HFFc6 (cell line): ENCODE measurements around the gene LSM12. TPM values are rescaled to one million over a fixed set of nuclear protein-coding genes. Genes with fewer than 3 reads are reported as not detected.
"Not testable (repeated sequence)": the region's sequence is repeated elsewhere in the genome, so short reads cannot be mapped to it uniquely, and the experiment has no call there.

Experiments used
- DNase-seq: peaks from one replicate; pipeline ENCODE4 v3.0.0-alpha.2; 2018
- H3K27ac Mint-ChIP-seq: 2 replicates; pipeline ENCODE4 v1.8.0; 2020; ENCODE audit warnings: mild to moderate bottlenecking, mixed read lengths
- H3K27me3 Mint-ChIP-seq: 2 replicates; pipeline ENCODE4 v1.8.0; 2021; ENCODE audit warnings: mild to moderate bottlenecking, moderate library complexity, mixed read lengths; ENCODE audit not compliant: insufficient read depth
- H3K36me3 Mint-ChIP-seq: 2 replicates; pipeline ENCODE4 v1.8.0; 2021; ENCODE audit warnings: low read depth, mixed read lengths
- H3K4me1 Mint-ChIP-seq: 2 replicates; pipeline ENCODE4 v1.8.0; 2020; ENCODE audit warnings: low read depth, mixed read lengths
- H3K4me3 Mint-ChIP-seq: 2 replicates; pipeline ENCODE4 v1.8.0; 2020; ENCODE audit warnings: mild to moderate bottlenecking, moderate library complexity, mixed read lengths
- H3K9me3 Mint-ChIP-seq: 2 replicates; pipeline ENCODE4 v1.8.0; 2020; ENCODE audit warnings: mild to moderate bottlenecking, mixed read lengths
- CTCF ChIP-seq: fragments of 200-600 bp; sonication (generic); IDR thresholded peaks from 2 replicates; pipeline ENCODE4 v1.5.0; 2021; ENCODE audit warnings: antibody characterized with exemption, mild to moderate bottlenecking
- total RNA-seq, 6 experiments: library from RNA; stranded (reverse); fragmentation: NEBNext Ultra II Directional; extraction: Animal tissue kit (Norgen Biotek cat#: 25700); gene quantifications; 2 replicates in 1 of 6; 3 replicates in 5 of 6; pipeline ENCODE4 v1.2.3, GENCODE V29; 2021

LSM12 gene
- total RNA-seq, 6 experiments from 2014 or later = 86.6 to 101 (median 94.5) TPM

GRCh38 chr17:44000141-44000860 is 66.2 kb downstream of the LSM12 start:
- Mint-ChIP-seq H3K9me3 (no peaks in the 10 kb centered on the region), H3K27ac (no peak overlapping the region), H3K4me3 (no peak overlapping the region), H3K4me1 (peaks cover 39% of the 10 kb centered on the region), H3K36me3 (no peaks in the 10 kb centered on the region), H3K27me3 (peaks cover 3% of the 10 kb centered on the region; the same call in 1 of the 2 replicates)
- no peak for TF ChIP-seq CTCF
- DNase-seq = no peak

DNA sequence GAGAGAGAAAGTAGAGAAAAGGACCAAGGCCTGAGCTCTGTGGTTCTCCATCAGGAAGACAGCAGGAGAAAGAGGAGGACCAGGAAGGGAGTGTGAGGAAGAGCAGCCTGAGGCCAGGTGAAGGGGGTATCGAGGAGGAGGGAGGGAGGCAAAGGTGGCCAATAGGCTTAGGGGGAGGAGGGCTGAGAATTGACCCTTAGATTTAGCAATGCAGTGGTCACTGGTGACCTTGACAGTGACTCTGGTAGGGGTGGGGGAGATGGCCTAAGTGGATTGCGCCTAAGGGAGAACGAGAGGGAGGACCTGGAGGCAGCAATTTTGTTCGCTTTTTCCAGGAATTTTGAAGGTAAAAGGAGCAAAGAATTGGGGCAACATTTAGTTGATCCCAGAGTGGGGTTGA is 67.4 kb downstream of the LSM12 start:
- no peak for DNase-seq
- H3K36me3 Mint-ChIP-seq = no peaks in the 10 kb centered on the region
- peaks cover 39% of the 10 kb centered on the region for H3K4me1 Mint-ChIP-seq
- no peak overlapping the region for H3K4me3 Mint-ChIP-seq
- no peak for TF ChIP-seq CTCF
- no peaks in the 10 kb centered on the region for H3K9me3 Mint-ChIP-seq
- peak overlapping the region; percentile 6 for H3K27ac Mint-ChIP-seq
- H3K27me3 Mint-ChIP-seq = peaks cover 9% of the 10 kb centered on the region

GRCh38 chr17:43998552-43998951 is 67.9 kb downstream of the LSM12 start:
- H3K27me3 Mint-ChIP-seq = peaks cover 9% of the 10 kb centered on the region
- no peaks in the 10 kb centered on the region for H3K36me3 Mint-ChIP-seq
- no peak for TF ChIP-seq CTCF
- peaks cover 39% of the 10 kb centered on the region for H3K4me1 Mint-ChIP-seq
- H3K9me3 Mint-ChIP-seq = no peaks in the 10 kb centered on the region
- peak overlapping the region; percentile 6 for H3K27ac Mint-ChIP-seq
- peak; percentile 24 for DNase-seq
- no peak overlapping the region for H3K4me3 Mint-ChIP-seq

DNA sequence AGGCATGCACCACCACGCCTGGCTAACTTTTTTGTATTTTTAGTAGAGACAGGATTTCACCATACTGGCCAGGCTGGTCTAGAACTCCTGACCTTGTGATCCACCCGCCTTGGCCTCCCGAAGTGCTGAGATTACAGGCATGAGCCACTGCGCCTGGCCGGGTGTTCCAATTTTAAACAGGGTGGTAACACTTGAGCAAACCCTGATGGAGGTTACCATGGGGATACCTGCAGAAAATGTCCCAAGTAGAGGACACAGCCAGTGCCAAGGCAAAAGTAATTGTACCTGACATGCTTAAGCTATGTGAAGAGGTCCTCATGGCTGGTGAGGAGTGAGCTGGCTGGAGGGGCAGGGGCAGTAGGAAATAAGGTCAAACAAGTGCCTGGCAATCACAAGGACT is 69.3 kb downstream of the LSM12 start:
- H3K27me3 Mint-ChIP-seq, DNase-seq, H3K36me3 Mint-ChIP-seq, H3K4me3 Mint-ChIP-seq, H3K27ac Mint-ChIP-seq, H3K9me3 Mint-ChIP-seq: not testable (repeated sequence)
- H3K4me1 Mint-ChIP-seq = peaks cover 33% of the 10 kb centered on the region

GRCh38 chr17:43995150-43995471 is 71.4 kb downstream of the LSM12 start:
- no peak for DNase-seq
- no peaks in the 10 kb centered on the region for H3K9me3 Mint-ChIP-seq
- TF ChIP-seq CTCF = no peak; the same call in none of the 2 replicates
- H3K27me3 Mint-ChIP-seq = peaks cover 9% of the 10 kb centered on the region
- no peak overlapping the region for H3K27ac Mint-ChIP-seq
- no peaks in the 10 kb centered on the region for H3K36me3 Mint-ChIP-seq
- H3K4me3 Mint-ChIP-seq = no peak overlapping the region
- H3K4me1 Mint-ChIP-seq = peaks cover 13% of the 10 kb centered on the region

DNA sequence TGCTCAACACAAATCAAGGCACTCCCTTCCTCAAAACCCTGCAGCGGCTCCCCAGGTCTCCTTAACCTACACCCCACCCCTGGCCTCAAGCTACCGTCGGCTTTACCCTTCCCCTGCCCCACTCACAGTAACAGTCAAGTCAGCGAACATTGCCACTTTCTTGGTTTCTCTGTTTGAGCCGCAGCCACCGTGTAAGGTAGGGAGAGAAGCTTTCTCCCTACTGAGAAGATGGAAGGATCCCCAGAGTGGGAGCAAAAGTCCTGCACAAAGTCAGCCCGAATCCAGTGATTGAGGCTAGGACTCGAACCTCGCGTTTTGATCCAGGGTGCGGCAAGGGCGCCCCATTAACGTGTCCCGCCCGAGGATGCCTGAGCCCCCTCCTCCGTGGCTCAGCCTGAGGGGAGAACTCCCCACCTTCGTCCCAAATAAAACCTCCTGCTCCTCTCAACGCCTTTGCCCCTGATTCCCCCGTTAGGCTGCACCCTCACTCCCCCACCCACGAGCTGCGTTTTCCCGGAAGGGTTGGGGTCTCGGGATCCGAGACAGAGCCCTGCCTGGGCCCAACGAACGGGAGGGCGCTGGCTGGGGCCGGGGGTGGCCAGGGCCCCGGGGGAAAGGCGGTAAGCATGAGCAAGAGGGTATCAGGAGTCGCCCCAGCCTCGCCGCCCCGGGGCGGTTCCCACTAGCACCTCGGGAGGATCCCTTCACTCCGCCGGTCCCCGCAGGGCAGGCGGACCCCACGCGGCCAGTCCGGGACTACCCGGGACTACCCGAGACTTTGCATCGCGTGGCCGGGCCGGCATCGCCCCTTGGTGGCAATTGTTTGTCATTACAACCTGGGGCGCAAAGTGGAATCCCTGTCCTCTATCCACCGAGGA is 72.0 kb downstream of the LSM12 start:
- Mint-ChIP-seq H3K27ac (no peak overlapping the region), H3K27me3 (peaks cover 9% of the 10 kb centered on the region), H3K36me3 (no peaks in the 10 kb centered on the region), H3K9me3 (no peaks in the 10 kb centered on the region), H3K4me3 (no peak overlapping the region), H3K4me1 (peaks cover 9% of the 10 kb centered on the region)
- TF ChIP-seq CTCF = peak; percentile 95
- peak; percentile 35 for DNase-seq
